ENCODE data around the gene OR2K2.
"Not testable (repeated sequence)": the region's sequence is repeated elsewhere in the genome, so short reads cannot be mapped to it uniquely, and the experiment has no call there.

The OR2K2 gene

DNA sequence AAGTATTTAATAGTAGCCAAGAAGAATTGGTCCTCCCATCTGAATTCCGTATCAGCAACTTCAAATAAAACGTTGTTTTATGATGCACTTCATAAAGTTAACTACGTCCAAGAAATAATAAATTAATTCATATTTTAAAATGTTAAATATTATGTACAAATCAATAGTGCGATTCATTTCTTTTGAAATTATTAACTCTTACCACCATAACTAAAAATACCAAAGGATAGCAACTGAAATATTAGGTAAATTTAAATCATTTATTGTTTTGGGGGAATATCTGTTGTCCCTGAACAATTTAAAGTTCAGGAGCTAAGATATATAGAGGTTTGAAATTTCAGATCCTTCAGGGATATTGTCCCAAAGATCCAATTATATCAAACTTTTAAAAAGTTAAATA lies at the start of gene OR2K2:
Gene OR2K2 (minus strand): TSS at position 101 of the 400 bp plus-strand sequence. CDS start 1,791 bp downstream, outside the sequence.
- no peak for DNase-seq

GRCh38 chr9:111375817-111376564 lies 46.0 kb upstream of the OR2K2 start:
- no peak for DNase-seq

- DNase-seq = no peak
Observed at GRCh38 chr9:111375062-111375461, 45.0 kb upstream of the OR2K2 start.

- no peak for DNase-seq
Observed at GRCh38 chr9:111372297-111372696, 42.3 kb upstream of the OR2K2 start.

DNA sequence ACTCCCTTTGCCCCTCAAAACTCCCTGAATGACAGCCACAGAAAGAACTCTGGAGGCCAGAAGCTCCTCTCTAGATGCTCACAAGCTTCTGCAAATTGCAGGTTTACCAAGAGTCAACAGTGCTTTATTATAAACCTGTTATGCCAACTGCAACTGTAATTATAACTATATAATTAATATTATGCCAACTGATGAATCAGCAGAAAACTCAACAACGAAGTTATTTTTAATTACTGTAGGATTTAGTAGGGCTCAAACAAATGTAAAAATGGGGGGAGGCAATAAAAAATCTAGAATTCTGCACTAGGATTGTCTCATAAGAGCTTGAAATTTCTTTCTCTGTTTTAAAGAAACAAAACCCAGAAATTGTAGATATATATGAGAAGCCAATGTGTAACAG lies 37.0 kb upstream of the OR2K2 start:
- DNase-seq = no peak

DNA sequence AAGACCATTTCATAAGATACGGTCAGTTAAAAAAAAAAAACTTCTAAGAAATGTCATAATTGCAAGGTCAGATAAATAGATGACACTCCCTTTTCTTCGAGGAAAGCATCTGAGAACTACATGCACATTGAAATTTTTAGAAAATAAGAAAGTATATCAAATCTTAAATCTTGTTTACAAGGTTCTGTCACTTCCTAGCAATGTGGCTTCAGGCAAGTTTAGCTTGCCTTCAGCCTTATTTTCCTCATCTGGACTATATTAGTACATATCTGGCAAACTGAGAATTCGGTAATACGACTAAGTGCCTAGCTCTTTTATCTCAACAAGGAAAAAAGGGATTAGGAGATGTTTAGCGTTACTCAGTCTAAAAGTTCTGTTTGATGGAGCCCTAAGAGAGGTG lies 32.5 kb upstream of the OR2K2 start:
- no peak for DNase-seq

DNA sequence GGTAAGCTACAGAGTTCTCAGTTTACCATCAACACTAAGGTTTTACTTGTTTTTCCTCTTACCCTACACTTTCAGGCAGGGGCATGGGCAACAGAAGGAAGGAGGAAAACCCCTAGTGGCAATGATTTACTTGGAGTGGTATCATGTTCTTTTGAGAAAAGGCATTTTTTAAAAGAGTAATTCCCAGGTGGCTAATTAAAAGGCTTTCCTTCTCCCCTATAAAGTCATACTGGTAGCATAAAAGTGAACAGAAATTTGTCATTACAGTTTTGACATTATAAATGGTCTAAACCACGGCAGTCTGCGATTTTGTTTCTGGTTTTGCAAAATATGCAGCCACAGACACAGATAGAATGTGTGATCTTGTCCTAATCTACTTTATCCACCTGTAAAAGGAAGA lies 30.9 kb upstream of the OR2K2 start:
- DNase-seq = no peak

GRCh38 chr9:111356481-111357244 lies 26.6 kb upstream of the OR2K2 start:
- DNase-seq = no peak

- DNase-seq = no peak
Observed at GRCh38 chr9:111352545-111352944, 22.5 kb upstream of the OR2K2 start.

DNA sequence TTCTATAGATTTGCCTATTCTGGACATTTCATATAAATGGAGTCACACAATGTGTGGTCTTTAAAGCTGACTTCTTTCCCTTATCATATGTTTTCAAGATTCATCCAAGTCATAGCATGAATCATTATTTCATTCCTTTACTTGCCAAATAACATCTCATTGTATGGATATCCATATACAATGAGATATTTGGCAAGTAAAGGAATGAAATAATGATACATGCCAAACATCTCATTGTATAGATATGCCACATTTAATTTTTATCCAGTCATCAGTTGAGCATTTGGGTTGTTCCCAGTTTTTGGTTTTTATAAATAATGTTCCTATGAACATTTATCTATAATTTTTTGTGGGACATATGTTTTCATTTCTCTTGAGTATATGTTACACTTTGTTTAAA lies 20.5 kb upstream of the OR2K2 start:
- no peak for DNase-seq

- no peak for DNase-seq
Observed at GRCh38 chr9:111349766-111350165, 19.7 kb upstream of the OR2K2 start.

DNA sequence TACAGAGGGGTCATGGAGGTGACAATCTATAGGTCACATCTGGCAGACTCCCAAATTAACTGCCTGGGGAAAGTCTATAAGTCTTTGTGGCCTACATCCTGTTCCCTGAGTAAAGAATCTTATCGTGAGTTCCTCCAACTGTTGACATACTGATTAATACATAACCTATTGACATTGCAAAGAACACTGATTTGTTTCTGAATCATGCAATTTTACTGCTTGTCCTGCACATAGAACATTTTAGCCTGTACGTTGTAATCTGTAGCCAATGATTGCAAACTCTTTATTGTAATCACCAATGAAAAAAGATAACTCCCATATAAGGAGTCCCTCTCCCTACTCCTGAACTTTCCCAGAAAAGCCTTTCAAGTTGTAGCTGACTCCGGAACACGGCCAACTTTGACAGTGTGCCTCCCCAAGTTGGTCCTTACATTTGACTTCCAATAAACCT lies 18.8 kb upstream of the OR2K2 start:
- DNase-seq = no peak

DNA sequence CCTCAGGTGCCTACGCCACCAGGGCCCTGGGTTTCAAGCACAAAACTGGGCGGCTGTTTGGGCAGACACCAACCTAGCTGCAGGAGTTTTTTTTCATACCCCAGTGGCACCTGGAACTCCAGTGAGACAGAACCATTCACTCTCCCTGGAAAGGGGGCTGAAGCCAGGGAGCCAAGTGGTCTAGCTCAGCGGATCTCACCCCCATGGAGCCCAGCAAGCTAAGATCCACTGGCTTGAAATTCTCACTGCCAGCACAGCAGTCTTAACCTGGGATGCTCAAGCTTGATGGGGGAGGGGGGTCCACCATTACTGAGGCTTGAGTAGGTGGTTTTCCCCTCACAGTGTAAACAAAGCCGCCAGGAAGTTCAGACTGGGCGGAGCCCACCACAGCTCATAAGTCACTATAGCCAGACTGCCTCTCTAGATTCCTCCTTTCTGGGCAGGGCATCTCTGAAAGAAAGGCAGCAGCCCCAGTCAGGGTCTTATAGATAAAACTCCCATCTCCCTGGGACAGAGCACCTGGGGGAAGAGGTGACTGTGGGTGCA lies 4.4 kb upstream of the OR2K2 start:
- DNase-seq = not testable (repeated sequence)

- no peak for DNase-seq
Observed at GRCh38 chr9:111320631-111321030, 9.4 kb downstream of the OR2K2 start.

DNA sequence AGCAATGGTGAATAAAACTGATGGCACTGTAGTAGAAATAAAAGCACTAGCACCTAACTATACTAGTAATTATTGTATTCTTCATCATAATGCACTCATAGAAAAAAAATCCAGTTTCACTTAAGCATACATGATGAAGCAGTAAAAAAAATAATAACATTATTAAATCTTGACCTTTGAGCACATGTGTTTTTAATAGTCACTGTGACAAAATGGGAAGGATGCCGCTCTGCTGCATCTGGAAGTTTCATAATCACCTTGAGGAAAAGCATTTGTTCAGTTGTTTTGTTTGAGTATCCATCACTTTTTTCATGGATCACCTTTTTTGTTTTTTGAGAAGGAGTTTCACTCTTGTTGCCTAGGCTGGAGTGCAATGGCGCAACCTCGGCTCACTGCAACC lies 13.2 kb downstream of the OR2K2 start:
- DNase-seq = no peak

- DNase-seq = no peak
Observed at GRCh38 chr9:111305914-111306313, 24.1 kb downstream of the OR2K2 start.

- DNase-seq = not testable (repeated sequence)
Observed at GRCh38 chr9:111304000-111304399, 26.0 kb downstream of the OR2K2 start.

DNA sequence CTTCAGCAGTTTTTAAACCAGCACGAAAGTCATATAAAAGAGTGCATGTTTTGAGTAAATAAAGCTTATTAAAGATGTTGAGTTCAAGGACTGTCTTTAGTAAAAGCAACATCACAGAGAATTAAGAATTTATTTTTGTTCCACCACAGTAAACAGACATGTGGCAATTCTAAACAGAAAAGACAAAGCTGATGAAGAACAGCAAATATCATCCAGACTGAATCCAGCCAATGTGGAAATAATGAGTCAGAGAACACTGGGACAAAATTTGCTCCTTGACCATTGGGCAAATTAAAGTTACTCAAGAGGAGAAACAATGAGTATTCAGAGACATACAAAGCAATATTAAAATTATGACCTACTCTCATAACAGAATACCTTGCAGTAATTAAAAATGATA lies 28.8 kb downstream of the OR2K2 start:
- DNase-seq = no peak

DNA sequence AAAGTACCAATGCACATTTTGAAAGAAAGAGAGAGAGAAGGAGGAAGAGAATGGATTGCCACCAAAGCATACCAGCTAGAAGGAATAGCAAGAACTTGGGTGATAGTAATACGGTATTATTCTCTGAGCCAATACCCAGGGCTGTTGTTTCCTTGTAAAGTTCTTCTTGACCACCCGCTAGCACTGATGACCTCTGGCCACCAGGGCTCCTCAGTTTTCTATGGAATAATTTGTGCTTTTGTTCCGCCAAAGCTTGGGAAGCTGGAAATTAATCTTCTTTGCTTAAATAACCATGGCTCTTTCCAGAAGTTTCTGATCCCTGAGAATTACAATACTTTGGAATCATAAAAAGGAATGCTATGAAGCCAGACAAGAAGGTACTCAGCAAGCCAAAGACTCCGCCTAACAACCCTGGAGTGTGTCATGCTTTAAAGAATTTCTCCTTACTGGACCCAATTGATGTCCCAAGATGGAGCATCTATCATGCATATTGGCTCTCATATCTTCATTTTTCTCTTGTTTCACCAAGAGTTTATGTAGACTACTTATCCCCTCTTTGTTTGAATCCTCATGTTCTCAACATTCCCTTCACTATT lies 29.8 kb downstream of the OR2K2 start:
- no peak for DNase-seq

DNA sequence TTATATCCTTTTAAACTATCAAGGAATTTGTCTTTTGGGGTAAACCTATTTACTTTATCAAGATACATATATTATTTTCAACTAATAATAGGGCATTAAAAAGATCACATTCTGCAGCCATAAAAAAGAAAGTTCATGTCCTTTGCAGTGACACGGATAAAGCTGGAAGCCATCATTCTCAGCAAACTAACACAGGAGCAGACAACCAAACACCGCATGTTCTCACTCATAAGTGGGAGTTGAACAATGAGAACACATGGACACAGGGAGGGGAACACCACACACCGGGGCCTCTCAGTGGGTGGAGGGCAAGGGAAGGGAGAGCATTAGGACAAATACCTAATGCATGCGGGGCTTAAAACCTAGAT lies 30.4 kb downstream of the OR2K2 start:
- not testable (repeated sequence) for DNase-seq

DNA sequence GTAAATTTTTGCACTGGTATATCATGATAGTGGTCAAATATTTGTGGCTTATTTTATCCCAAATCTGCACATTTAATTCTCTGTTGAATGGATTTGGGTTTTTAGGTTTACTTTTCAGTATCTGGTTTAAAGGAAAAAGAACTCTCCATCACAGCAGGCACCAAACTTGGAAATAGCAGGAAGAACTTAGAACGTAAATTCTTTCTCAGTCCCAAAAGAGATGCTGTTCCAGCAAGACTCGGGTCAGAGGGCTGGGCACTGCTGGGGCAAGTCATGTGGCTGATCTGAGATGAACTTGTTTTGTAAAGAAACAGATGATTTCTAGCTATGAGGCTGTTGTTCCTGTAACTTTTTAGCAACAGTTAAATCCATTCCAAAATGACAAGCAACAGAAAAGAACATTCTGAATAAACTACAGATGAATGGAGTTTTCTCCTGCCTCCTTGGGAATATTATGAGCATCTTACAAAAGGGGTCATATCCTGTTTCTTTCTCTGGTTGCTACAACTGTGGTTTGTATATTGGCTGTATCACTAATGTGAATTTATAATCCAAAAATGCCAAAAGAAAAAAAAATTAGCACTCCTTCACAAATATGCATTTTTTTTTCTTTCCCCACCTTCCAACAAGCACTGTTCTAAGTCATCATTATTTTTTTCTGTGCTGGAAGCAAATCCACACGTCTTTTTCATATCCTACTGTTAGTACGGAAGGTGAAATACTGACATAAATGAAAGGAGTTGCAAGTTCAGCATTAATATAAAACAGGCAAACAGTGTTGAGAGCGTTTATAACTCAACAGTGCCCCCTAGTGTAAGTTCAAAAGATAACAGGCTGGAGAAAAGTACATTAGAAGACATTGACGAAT lies 31.1 kb downstream of the OR2K2 start:
- no peak for DNase-seq

GRCh38 chr9:111298111-111298510 lies 31.9 kb downstream of the OR2K2 start:
- no peak for DNase-seq

Data from NCI-H2107 (cell line).